Measurements from ENCODE around the gene ALKBH2.

ALKBH2 gene

DNA sequence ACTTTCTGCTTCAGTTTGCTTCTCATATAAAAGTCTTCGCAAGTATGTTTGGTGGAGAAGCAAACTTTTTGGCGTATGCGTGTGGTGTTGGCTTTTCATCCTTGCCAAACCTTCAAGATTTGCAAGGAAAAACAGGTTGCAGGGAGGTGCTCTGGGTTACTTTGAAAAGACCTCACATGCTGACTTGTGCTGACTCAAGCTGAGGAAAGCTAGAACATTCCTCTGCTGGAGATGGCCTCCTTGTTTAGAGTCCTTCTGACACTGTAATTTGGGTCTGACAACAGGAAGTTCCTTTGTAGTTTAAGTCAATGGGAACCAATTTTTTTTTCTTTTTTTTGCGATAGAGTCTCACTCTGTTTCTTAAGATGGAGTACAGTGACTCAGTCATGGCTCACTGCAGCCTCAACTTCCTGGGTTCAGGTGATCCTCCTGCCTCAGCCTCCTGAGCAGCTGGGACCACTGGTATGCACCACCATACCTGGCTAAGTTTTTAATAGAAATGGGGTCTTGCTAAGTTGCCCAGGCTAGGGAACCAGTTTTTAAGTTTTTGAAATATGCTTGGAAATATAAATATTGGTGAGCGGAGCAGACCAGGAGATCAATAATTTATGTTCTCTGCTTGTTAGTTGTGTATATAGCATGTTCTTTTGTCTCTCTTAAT lies 20.5 kb upstream of the ALKBH2 start:
- DNase-seq (ENCODE audit: low read depth), result no peak

DNA sequence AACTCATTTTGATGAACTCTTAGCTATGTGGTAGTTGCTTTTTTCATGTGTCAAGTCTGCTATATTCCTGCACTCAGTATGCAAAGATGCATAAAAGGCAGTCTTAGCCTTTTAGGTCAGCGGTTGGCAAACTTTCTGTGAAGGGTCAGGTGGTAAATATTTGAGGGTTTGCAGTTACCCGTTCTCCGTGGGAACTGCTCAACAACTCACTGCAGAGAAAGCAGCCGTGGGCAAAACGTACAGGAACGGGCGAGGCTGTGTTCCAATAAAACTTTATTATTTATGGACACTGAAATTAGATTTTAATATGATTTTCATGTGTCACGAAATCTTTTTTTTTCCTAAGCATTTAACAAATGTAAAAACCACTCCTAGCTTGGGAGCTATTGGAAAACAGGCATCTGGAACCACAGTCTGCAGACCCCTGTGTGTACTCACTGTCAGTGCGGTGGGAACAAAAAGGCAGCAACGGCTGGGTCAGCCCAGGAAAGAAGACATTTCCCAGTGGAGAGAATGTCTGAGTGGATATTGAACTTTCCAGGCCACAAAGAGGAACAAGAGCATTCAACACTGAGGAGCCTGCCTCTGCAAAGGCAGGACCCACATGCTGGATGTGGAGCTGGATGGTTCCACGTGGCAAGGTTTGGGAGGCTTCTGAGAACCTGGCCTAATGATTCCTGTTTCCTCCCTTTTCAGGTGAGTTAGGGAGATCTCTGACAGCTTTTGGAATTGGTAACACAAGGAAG lies 19.6 kb upstream of the ALKBH2 start:
- DNase-seq (ENCODE audit: low read depth), result no peak

DNA sequence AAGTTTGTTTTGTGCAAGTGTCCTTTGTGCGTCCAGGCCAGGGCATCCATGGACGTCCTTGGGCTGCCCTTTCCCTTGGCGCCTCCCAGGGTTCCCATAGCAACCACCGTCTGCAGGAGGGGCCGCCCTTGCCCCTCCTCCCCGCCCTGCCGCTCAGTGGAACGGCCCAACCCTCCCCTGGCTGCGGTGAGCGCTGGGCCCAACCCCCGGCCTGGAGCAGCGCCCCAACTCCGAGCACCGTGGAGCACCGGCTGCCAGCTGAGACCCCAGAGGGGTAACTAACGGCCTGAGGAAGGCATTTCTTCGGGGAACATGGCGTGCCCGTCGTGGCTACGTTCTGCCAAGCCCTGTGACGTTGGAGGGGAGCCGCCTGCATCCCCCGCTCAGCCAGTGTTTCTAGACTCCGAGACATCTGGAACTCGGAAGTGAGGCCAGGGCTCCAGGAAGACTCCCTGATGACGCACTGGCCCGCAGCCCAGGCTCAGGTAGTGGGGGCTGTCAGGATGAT lies 17.8 kb upstream of the ALKBH2 start:
- DNase-seq (ENCODE audit: low read depth), result peak; percentile 39

DNA sequence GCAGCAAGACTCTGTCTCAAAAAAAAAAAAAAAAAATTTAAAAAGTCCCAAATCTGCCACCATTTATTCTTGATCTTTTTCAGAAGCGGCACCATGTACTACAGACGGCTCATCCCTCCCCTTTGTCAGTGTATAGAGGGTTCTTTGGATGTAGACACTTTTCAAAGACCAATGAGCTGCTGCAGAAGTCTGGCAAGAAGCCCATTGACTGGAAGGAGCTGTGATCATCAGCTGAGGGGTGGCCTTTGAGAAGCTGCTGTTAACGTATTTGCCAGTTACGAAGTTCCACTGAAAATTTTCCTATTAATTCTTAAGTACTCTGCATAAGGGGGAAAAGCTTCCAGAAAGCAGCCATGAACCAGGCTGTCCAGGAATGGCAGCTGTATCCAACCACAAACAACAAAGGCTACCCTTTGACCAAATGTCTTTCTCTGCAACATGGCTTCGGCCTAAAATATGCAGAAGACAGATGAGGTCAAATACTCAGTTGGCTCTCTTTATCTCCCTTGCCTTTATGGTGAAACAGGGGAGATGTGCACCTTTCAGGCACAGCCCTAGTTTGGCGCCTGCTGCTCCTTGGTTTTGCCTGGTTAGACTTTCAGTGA lies 16.6 kb upstream of the ALKBH2 start:
- DNase-seq (ENCODE audit: low read depth), result no peak

DNA sequence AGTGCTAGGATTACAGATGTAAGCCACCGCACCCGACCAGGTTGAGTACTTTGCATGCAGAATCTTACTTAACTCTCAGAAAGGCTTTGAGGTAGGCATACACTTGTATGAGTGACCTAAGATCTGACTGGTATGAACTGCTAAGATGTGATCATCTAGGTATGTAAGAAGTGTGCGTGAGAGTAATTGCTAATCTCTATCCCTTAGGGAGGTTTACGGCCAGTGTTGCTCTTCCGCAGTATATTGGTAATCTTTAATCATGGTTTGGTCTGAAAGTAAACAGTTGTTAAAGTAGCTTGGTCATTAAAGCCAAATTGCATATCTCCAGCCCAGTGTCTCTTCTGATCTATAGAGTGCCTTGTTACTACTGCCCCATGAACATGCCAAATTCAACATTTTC lies 11.9 kb upstream of the ALKBH2 start:
- DNase-seq (ENCODE audit: low read depth), result no peak

DNA sequence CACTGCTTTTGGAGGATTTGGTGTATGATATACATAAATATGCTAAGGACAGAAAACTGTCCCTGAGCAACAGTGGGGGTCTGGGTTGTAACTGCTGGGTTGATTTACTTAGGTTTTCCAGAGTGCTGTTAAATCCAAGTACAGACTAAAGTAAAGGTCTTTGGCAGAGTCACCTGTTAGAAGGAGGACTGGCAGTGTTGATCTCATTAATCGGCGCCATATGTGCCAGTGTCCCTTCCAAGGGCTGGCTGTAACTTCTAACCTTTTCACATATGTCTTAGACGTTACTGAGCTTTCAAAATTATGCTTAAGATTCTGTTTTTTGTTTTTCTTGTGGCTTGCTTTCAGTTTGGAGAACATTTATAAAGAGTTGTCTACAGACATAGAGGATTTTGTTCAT lies 9.2 kb upstream of the ALKBH2 start:
- DNase-seq (ENCODE audit: low read depth), result no peak

DNA sequence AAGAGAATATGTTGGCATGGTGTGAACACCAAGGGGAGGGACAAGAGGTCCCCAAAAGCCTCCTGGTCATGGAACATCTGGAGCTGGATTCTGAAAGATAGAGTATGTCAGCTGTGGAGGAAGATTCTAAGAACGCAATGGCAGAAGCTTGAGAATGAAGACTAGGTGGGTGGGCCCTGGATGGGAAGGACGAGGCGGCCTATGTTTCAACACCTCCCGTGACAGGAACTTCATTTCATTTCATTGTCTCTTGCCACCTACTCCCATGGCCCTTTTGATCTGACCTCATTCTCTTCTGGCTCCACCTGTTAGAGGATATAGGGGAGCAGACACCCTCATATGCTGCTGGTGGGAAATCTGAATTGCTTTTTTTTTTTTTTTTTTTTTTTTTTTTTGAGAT lies 7.5 kb upstream of the ALKBH2 start:
- no peak for DNase-seq (ENCODE audit: low read depth)

DNA sequence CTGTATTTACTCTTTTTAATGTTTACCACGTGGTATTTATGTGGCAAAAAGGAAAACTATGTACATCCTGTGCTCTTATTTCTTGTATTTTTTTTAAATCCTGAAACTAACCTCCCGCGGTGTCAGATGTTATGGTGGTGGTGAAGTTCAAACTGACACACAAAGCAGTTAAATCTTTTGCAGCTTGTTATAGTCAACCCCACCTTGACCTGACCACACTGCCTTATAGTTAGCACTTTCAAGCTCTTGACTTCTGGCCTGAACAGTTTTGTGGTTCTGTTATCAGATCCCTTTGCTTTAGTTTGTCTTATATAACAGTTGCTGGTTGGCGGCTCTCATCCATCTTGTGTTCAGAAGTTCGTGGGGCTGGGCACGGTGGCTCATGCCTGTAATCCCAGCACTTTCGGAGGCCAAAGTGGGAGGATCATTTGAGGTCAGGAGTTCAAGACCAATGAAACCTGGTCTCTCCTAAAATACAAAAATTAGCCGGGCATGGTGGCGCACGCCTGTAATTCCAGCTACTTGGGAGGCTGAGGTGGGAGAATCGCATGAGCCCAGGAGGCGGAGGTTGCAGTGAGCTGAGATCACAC lies 6.3 kb upstream of the ALKBH2 start:
- no peak for DNase-seq (ENCODE audit: low read depth)

DNA sequence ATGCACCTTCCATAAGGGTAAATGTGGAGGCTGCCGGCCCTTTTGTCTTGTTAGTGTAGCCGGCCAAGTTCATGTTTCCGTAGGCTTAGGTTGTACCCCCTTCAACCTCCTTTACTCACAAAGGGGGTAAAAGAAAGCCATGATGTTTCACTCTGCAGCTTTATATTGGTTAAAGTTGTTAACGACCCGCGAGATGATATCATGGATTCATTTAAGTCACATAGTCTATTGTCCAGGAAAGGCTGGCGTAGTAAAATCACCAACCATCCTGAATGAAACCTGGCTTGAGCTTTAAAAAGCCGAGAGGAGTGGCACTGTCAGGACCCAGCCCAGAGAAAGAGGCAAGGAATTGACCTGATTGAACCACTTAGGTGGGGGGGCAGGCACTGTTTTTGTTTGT lies 5.4 kb upstream of the ALKBH2 start:
- no peak for DNase-seq (ENCODE audit: low read depth)

DNA sequence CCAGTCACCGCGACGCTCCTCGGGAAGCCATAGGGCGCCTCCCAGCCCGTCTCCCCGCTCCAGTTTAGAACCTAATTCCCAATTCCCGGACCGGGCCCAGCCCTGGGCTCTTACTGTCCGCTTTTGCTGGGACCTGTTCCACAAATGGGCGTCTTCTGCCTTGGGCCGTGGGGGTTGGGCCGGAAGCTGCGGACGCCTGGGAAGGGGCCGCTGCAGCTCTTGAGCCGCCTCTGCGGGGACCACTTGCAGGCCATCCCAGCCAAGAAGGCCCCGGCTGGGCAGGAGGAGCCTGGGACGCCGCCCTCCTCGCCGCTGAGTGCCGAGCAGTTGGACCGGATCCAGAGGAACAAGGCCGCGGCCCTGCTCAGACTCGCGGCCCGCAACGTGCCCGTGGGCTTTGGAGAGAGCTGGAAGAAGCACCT lies 4.9 kb upstream of the ALKBH2 start:
- no peak for DNase-seq (ENCODE audit: low read depth)

DNA sequence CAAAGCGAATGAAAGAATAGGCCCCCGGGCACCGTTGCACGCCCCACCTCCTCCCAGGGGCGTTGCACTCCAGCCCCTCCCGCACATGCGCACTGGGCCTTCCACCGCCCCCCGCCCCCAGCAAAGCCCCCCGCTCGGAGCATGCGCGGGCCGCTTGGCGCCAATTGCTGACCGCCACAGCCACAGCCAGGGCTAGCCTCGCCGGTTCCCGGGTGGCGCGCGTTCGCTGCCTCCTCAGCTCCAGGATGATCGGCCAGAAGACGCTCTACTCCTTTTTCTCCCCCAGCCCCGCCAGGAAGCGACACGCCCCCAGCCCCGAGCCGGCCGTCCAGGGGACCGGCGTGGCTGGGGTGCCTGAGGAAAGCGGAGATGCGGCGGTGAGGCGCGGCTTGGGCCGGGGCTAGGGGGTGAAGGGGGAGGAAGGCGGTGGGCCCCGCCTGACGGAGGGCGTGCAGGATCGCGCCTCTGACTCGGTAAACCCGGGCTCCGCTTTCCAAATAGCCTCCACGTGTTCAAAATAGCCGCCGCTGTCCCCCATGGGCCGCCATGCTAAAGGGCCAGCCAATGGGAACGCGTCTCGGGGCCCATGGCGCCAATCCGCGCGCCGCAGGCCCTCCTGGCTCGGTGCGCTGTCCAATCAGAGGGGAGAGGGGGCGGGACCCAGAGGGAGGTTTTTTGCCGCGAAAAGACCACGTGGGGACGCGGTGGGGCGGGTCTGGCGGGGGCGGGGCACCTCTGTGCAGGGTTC lies 4.3 kb upstream of the ALKBH2 start, which contains the start of gene UNG:
UNG (plus strand) TSS at position 163 of the 748 bp plus-strand sequence; CDS start at position 246, 83 bp downstream.
- DNase-seq (ENCODE audit: low read depth), result peak; percentile 97

DNA sequence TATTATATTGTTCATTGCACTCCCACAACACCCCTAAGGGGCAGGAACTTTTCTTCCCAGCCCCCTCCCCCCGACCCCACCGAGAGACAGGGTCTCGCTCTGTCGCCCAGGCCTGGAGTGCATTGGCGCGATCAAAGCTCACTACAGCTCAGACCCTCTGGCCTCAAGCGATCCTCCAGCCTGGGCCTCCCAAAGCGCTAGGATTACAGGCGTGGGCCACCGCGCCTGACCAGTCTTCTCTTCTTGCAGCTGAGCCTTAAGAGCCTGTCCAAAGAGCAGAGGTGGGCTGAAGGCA lies 3.8 kb upstream of the ALKBH2 start:
- DNase-seq (ENCODE audit: low read depth), result no peak

DNA sequence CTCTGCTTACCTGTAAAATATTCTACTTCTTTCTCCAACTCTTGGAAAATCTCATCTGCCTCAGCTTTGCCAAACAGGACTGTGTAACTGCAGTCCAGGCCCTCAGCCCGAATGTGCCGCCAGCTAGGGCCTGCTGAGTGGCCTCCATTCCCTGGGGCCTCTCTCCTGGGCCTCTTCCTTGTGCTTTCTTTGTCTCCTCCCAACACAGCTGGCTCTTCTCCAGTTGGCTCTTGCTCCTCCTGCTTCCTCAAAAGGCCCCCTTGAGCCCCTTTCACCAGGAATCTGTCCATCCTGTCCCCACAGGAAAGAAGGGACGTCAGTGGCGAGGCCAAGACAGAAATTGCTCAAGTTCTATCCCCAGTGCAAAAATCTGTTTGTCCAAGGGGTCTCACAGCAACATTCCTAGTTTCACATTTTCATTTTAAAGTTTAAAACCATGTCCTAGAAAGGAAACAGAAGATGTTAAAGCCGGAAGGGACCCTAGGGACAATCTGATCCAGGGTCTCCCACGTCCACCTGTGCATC lies 713 bp downstream of the ALKBH2 start:
- DNase-seq (ENCODE audit: low read depth), result no peak

DNA sequence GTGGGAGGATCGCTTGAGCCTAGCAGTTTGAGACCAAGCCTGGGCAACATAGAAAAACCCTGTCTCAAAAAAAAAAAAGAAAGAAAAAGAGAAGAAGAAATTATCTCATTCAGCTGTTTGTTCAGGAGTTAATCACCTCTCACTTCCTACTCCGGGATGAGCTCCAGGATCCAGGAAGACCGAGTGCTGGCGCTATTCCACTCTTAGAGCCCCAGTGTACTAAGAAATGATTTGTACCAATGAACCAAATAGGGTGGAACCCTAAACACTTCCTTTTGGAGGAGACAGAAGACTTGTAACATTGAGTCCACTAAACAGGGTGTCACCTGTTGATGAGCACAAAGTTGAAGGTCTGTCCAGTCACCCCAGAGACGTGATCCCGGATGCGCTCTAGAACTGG lies 3.6 kb downstream of the ALKBH2 start:
- no peak for DNase-seq (ENCODE audit: low read depth)

DNA sequence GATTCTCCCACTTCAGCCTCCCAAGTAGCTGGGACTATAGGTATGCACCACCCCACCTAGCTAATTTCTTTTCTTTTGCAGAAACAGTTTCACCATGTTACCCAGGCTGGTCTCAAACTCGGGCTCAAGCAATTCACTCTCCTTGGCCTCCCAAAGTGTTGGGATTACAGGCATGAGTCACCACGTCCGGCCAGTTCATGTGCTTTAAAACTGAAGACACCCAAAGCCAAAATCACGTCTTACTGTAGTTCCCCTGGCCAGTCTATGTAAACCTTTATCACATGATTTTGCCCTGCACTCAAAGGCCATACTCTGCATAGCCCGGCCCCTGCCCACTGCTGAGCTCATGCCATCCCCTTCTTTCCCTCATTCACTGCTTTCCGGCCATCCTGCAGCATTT lies 4.5 kb downstream of the ALKBH2 start:
- no peak for DNase-seq (ENCODE audit: low read depth)

DNA sequence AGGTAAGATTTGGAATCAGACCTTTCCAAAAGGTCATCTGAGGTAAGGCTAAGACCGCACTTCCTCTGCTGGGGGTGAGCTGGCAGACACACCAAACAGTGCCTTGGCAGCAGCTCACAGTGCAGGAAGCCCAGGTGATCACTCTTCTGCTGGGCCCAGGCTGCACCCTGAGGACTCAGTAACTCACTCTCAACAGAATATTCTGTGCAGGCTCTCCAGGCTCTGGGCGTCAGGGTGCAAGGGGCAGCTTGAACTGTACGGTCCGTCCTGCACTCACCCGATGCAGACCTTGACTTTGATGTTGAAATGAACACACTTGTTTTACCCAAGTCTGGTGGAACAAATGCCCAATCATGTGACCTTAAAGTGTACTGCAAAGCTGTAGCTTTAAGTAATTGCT lies 6.0 kb downstream of the ALKBH2 start:
- DNase-seq (ENCODE audit: low read depth), result no peak

DNA sequence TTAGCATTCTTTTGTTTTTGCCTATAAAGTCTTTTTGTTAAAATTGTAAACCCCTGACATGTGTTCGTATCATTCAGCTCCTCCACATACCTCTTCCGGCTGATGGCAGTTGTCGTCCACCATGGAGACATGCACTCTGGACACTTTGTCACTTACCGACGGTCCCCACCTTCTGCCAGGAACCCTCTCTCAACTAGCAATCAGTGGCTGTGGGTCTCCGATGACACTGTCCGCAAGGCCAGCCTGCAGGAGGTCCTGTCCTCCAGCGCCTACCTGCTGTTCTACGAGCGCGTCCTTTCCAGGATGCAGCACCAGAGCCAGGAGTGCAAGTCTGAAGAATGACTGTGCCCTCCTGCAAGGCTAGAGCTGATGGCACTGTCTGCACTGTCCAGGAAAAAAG lies 7.7 kb downstream of the ALKBH2 start:
- DNase-seq (ENCODE audit: low read depth), result no peak

DNA sequence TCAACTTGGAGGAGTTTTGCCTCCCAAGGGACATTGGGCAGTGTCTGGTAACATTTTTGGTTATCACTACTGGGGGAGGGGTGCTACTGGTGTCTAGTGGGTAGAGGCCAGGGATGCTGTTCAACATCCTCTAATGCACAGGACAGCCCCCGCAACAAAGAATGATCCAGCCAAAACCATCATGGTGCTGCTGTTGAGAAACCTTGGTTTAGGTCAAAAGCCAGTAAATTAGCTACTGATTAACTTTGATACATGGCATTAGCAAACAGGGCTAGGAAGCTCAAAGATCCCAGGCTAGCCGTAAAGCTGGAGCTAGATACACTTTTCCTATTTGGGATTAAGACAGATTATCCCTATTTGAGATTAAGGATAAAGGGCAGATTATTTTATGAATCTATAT lies 8.8 kb downstream of the ALKBH2 start:
- DNase-seq (ENCODE audit: low read depth), result no peak

DNA sequence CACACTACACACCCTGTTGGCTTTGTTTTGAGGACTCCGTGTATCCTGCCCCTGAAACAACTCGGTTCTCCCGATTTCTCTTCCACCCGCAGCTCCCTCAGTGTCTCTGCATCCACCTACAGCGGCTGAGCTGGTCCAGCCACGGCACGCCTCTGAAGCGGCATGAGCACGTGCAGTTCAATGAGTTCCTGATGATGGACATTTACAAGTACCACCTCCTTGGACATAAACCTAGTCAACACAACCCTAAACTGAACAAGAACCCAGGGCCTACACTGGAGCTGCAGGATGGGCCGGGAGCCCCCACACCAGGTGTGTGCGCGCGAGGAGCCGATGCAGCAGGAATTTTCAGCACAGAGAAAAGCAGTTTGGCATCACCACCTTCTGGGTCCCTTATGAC lies 10.5 kb downstream of the ALKBH2 start:
- DNase-seq (ENCODE audit: low read depth), result no peak

DNA sequence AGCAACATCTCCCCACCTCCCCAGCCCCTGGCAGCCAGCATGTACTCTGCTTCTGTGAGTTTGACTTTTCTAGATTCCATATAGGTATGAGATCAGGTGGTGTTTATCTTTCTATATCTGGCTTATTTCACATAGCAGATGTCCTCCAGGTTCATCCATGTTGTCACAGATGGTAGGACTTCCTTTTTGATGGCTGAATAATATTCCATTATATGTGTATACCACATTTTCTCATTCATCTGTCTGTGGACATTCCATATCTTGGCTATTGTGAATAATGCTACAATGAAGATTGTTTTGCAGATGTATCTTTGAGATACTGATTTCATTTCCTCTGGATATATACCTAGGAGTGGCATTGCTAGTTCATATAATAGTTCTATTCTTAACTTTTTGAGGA lies 18.4 kb downstream of the ALKBH2 start:
- DNase-seq (ENCODE audit: low read depth), result no peak

DNA sequence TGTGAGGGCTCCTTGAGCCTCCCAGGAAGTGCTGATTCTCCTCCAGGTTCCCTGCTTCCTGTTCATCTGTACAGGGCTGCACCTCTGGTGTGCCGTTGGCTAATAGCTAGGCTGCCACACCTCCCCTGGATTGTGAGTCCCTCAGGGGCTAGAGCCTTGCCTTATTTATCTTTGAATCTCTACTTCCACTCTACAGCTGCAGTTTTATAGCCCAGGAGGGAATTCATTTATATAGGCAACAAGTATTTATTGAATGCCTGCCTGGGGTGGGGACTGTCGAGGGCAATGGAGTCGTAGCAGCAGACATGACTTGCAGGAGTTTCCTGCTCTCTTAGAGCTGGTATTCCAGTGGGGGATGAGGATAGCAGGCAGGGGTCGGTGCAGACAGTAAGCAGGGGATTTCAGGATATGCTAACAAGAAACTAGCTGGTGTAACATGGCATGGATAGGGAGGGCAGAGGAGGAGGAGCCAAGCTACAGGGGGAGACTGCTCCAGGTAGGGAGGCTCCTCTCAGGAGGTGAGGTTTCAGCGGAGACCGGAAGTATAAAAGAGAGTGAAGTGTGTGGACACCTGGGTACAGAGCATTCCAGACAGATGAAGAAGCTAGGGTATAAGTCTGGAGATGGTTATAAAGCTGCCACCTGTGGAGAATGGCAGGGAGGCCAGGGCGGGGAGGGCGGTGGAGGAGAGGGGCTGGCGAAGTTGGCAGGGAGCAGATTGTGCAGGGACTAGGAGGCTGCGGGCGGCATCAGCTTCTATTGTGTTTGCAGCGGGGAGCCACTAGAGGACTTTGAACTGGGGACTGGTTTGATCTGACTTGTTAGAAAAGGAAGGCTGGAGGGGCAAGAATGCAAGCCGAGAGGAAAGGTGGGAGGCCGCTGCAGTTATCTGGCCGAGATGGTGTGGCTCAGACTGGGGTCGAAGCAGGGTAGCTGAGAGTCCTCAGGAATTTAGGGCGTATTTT lies 23.7 kb downstream of the ALKBH2 start:
- no peak for DNase-seq (ENCODE audit: low read depth)

Measured in activated T-cell treated with anti-CD3 and anti-CD28 coated beads for 24 hours (primary cell).